ENCODE data around the gene VAMP4.
"Not testable (repeated sequence)": the region's sequence is repeated elsewhere in the genome, so short reads cannot be mapped to it uniquely, and the experiment has no call there.

VAMP4 gene

DNA sequence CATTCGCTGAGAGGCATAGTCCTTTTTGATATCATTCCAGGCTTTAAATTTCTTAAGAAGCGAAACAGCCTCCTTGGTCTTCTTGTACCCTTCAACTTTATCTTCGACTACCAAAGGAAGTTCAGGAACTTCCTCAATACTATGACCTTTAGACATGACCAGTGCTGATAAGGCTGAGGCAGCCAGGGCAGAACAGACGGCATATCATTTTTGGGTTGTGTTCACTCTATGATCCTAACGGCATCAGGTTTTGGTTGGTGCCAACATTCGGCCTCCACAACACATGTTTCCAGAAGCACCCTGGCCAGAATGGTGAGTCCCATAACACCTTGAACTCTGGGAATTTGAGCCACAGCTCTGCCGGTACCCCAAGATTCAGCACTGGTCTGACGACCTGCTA lies 58.0 kb downstream of the VAMP4 start:
- no peak for DNase-seq

DNA sequence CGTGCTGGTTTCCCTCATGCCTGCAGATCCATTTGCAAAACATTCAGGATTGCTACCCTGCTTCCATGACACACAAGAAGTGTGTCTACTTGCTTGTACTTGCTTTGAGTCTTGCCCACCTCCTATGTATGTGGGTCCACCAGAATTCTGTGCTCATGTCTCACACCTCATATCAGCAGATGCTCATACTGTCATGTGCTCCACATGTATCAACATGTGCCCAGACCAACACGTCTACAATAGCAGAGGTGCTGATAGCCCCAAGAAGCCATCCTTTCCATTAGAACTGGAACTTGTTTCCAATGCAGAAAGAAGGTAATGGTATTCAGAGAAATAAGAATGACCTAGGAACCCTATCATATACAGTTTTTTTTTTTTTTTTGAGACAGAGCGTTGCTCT lies 61.5 kb downstream of the VAMP4 start:
- no peak for DNase-seq

DNA sequence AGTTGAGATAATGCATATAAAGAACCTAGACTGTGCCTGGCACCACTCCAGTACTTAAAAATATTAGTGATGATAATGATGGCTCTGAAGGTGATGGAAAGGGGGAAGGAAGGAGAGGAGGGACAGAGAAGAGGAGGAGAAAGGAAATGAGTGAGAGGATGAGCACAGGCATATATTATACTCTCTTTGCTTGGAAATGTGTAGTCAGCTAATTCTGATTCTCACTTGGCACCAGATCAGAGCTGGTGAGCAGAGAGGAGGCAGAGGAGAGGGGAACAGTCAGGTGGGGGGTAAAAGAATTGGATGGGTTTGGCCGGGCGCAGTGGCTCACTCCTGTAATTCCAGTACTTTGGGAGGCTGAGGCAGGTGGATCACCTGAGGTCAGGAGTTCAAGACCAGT lies 65.0 kb downstream of the VAMP4 start:
- DNase-seq, result no peak

DNA sequence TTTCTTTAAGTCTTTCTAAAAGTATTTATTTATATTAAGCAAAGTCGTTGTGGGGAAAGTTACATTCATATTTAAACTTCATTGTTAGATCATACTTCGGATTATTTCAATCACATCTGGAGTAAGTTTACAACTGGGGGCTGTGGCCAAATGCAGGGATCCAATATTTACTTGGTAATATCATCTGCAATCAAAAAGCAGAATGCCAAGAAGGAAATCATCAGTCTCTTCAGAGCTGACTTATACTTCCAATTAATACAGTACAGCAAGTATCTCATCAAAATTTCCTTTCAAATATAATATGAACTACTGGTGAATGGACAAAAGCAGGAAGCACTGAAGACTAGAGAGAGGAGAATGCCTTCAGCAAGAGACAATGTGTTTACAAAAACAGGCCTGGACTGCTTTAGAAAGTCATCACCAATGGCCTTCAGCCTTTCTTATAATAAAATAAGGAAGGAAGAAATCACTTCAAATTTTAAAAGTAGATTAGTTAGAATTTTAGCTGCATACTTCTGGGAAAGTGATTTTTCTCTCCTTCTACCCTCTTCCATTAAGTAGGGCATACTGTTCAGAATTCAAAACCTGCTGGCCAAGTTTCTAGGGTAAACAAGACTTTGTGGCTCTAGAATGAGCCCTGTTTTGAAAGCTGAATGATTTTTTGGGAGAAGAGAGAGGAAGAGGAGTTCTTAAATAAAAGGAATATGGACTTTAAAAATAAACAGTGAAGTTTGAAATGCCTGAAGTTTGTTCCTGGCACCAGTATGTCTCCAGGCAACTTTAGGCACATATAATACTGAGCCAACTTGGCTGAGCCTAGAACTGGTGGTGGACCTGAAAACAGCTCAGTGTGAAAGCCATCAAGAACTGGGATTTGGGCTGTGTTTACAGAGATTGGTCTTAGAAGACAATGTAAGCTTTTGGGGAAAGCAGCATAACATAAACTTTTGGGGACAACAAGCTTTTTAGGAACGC lies 67.1 kb downstream of the VAMP4 start:
- DNase-seq, result no peak

DNA sequence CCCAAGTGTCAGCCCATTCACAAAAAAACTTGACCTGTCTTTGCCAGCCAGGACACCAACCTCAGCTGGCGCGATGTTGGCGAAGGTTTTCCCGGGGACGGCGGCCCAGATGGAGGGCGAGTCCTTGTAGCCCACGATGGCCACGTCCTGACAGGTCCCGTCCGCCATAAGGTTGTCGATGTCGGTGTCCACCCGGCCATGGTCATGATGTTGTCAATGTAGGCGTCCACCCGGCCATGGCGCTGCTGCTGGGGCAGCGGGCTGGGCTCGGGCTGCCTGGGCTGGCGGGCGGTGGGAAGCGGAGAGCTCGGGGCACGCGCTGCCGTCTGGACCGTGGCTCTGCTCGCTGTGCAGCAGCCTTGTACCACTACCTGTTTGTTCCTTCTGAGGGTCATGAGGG lies 71.1 kb downstream of the VAMP4 start:
- DNase-seq, result no peak

DNA sequence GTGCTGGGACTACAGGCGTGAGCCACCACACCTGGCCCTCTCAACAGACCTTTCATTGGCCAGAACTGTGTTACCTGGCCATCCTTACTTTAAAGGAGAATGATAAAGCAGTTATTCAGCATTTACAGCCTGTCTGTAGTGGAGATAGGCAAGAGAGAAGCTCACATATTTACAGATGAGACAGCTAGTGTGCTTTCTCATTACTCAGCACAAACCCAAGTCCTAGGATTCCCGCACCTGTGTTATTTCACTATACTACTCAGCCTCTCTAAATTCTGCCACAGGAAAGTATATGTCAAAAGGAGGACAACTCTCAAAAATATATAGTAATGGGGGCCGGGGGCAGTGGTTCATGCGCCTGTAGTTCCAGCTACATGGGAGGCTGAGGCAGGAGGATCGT lies 73.5 kb downstream of the VAMP4 start:
- no peak for DNase-seq

DNA sequence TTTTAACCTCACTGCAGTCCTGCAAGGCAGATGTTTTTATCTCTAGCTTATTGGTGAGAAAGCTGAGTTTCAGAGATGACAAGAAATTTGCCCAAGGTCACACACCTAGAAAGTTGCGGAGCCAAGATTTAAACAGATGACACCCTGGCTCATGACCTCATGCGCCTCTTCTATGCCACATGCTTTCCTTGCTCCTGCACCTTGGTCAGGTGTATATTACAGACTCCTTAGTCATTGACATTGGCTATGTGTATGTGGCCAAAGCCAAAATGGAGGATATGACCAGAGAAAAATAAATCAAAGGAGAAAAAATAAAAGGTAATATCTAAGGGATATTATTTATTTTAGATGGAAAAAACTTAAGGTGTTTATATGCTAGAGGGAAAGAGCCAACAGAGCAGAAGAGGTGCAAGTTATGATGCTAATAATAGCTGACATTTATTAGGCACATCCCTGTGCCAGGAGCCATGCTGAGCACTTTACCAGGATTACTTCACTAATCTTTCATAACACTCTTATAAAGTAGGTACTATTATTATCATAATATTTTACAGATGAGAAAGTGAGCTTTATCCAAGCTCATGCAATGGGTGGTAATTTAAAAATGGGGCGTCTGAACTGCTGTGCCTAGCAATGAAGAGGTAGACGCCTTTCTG lies 75.6 kb downstream of the VAMP4 start:
- DNase-seq, result no peak

DNA sequence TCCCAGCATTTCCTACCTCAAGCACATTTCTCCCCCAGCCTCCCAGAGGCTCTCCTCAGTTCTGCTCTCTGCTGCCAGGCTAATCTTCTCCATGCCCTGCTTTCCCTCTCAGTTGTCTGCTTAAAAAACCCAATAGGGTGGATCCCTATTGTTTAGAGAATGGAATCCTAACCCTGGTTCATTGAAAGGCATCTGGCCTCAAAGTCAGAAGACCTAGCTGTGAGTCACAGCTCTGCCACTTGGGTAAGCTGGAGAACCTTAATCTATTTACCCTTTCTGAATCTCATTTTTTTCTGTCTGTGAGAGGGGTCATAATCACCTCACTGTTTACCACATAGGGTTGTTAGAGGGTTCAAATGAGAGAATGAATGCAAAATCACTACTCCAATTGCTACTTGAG lies 76.9 kb downstream of the VAMP4 start:
- DNase-seq, result no peak

DNA sequence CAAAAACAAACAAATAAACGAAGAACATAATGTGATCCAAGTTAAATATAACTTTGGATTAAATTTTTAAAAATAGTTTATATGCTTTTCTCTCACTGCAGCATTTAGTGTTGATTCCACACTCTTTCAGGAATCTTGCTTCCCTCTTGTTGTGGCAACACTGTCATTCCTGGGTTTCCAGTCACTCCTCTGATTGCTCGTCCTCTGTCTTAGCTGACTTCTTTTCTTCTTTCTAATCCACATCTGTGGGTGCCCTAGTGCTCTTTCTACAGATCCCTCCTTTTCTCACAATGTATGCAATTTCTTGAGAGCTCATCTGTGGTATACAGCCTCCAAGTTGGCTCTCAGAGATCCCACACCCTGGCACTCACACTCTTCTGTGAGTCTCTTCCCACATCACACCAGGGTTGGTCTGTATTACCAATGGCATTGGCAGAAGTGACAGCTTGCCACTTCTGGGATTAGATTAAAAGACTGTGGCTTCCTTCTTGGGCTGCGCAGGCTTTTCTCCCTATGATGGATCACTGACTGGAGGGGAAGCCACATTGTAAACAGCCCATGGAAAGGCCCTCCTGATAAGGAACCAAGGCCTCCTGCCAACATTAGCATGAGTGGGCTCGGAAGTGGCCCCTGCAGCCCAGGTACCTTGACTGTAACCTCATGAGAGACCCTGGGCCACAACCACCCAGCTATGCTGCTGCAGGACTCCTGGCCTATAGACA lies 77.8 kb downstream of the VAMP4 start:
- DNase-seq, result no peak

DNA sequence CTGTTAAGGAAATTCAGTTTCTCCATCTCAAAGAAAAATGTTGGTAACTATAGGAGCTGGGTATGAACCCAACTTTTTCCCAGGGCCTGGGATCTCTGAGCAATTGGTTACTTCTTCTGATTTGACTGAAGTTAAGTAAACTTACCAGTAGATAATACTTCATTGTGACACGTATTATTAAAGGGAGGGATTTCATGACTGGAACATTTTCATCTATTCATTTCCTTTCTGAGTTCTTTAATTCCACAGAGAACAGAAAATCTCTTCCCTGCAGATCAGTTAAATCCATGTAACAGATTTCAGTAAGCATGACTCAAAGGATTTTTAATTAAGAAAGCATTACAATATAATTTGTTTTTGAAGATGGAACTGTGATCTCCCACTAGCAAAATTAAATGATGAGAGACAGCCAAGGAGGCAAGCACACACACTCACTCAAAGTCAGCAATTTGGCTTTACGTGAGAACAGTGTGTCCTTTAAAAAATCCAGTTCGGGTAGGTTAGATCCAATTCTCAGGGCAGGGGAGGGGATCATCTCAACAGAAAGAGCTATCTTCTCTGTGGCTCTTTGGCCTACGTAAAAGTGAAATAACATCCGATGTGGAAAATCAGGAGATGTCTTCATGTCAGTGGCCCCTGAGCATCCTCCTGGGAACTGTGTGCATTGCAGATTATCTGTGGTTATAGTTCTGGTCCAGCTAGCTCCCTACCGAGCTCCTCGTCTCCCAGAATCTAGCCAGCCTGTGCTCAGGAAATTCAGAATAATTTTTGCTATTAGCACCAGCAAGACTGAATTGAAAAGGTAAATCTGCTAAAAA lies 78.6 kb downstream of the VAMP4 start:
- DNase-seq, result no peak

DNA sequence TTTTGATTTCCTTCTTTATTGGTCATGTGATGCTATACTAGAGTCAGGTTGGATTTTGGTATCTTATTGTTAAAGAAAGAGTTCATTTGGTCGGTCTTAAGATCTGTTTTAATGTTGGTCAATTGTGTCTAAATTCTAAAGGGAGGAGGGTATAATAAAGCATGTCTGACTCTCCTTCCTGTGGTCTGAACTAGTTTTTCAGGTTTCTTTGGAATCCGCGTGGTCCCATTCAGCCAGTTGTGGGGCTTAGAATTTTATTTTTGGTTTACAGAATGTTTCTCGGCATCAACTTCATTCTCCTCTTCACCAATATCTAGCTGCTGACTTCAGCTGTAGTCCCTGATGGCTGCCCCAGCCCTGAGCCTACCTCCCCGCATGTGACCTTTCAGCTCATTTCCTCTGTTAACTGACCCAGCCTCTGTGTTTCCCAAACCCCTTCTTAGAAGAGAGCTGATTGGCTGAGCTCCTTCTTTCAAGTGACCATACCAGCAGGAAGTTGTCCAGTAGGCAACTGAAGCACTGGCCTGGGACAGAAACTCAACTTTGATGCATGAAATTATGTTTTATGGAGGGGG lies 80.7 kb downstream of the VAMP4 start:
- no peak for DNase-seq

DNA sequence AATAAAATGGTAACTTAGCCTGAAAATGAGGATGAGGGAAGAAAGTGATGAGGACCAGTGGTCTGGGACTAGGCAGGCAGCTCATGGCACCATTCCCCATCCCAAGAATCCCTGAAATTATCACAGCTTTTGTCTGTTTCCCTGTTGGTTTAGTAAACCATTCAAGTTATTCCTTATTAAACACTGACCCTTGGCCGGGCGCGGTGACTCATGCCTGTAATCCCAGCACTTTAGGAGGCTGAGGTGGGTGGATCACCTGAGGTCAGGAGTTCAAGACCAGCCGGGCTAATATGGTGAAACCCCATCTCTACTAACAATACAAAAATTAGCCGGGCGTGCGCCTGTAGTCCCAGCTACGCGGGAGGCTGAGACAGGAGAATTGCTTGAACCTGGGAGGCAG lies 85.7 kb downstream of the VAMP4 start:
- DNase-seq, result not testable (repeated sequence)

DNA sequence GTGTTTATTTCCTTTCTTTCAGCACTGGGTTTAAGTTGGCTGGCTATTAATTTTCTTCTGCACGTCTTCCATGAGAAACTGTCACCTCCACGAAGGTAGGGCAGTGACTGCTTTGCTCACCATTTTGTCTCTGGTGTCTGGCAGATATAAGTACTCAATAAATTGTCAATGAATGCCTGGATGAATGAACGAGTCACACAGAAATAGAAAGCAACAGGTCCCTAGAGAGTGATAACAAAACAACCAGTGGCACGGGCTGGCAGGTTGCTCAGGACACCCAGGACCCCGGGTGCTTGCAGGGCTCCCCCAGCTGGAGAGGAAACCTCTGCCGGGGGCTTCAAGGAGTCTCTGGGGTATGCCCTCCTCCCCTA lies 86.1 kb downstream of the VAMP4 start:
- no peak for DNase-seq

DNA sequence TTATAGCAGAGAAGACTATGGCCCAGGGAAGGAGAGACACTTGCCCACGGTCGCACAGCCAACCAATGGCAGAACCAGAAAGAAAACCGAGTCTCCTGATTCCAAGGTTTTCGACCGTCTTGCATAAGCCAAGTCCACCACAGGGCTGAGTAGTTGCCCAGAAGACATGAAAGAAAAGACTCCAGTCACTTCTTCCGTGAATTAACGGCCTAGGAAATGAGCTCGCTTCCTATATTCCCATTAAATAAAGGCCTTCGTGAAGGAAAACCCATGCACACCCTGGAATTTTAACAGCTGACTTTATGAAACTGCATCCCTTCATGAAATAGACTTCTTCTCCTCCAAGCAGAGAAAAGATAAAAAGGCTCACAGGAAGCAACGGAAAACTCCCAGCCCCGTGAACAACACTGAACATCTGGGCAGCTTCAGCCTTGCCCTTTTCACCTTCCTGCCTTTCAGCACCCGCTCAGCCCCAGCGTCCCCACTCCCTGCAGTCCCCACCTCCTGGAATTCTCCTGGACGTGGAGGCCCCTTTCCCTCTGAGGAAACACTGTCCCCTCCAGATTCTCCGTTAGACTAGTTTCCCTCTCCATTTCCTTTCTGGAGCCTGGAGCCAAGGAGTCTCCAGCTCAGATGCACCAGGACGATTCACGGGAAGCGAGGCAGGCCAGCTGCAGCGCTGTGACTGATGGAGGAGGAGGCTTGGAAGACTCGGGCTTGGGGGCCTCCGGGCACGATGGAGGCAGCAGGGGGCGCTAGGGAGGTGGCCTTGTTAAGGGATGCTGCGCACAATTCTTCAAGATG lies 86.7 kb downstream of the VAMP4 start:
- no peak for DNase-seq

DNA sequence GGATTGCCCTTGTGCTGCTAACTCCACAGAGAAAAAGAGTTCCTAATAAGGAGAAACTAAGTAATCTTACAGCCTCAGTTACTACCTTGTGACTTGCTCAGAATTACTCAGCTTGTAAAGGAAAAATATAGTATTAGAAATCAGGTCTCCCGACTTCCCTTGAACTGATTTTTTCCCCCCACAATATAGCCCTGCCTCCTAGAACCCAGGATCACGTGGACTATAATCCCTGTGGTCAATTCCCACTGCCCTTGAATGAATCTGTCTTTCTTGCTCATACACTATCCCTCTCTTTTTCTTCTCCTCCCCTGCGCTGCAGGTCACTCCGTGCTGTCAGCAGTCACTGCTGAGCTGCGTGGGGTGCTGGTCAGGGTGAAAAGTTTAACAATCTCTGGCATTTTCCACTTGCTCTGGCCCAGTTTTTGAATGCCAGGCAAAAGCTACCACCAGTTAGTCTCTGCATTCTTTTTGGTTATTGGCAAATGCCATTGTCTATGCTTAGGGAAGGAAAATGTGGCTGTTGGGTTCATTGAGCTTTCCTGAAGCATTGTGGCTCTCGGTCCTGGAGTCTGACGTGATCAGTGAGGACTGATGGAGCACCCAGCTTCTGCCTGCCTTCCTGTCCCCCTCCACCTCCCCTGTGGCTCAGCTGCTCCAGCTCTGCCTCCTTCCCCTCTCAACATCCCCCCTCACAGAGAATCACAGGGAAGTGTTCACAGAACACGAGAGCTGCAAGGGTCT lies 87.5 kb downstream of the VAMP4 start:
- DNase-seq, result no peak

DNA sequence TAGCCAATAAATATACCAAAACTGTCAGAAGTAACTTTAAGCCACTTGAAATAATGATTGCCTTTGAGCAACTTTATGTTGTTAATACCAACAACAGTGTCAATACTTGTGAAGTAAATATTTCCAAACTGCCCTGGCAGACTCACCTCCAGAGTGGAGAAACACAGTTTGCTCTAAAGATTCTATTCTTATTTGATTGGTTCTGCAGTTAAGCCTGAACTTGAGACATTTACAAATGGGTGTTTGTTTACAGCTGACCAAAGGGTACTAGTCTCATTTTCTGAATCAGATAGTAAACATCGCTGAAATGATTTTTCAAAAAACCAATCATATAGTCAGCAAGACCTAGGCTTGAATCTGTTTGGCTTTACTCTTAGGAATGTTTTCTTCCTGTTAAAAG lies 88.1 kb downstream of the VAMP4 start:
- DNase-seq, result no peak

DNA sequence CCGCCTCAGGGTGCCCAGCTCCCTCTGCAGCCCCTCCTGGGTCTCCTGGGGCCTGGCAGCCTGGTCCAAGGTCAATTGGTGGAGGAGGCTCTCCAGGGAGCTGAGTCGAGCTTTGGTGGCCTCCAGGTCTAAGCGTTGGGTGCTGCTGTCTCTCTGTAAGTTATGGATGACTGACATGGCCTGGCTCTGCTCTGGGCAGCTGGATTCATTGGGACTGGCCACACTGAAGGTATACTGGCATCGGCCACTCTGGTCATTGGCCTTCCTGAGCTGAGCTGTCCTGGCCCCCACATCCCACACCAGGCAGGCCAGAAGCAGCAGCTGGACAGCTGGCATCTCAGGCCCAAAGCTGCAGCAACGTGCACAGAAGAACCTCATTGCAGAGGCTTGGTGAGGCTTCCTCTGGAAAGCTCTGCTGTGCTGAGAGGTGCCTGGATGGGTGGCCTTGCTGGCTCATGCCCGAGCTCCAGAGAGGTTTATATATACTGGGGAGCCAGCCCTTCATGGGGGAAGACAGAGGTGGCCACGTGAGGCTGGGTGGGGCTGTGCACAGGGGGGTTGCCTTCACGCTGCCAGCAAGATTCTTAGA lies 89.5 kb downstream of the VAMP4 start, which contains the start of gene MYOC:
MYOC (minus strand) TSS at position 455 of the 589 bp plus-strand sequence; CDS start at position 378, 77 bp downstream.
- DNase-seq, result no peak
